GM12872 (cell line): ENCODE results near the gene ZNF385B.

Experiments used
- CTCF ChIP-seq: IDR thresholded peaks from 3 replicates; pipeline ENCODE4 v1.5.1; 2011; ENCODE audit warnings: low read depth, mild to moderate bottlenecking, low read length, moderate library complexity; ENCODE audit not compliant: insufficient read depth

The ZNF385B gene

GRCh38 chr2:179543361-179543901 is 318.0 kb downstream of the ZNF385B start:
- no peak for TF ChIP-seq CTCF

GRCh38 chr2:179541586-179541985 is 319.8 kb downstream of the ZNF385B start:
- no peak for TF ChIP-seq CTCF

- TF ChIP-seq CTCF, result no peak
Measured at GRCh38 chr2:179539124-179539511, 322.3 kb downstream of the ZNF385B start.

- TF ChIP-seq CTCF, result no peak
Measured at GRCh38 chr2:179538406-179539123, 322.8 kb downstream of the ZNF385B start.

GRCh38 chr2:179536185-179536584 is 325.2 kb downstream of the ZNF385B start:
- TF ChIP-seq CTCF, result no peak

- TF ChIP-seq CTCF, result no peak
Measured at GRCh38 chr2:179533875-179534274, 327.5 kb downstream of the ZNF385B start.

- no peak for TF ChIP-seq CTCF
Measured at GRCh38 chr2:179532863-179533278, 328.5 kb downstream of the ZNF385B start.
